22Rv1 (cell line): ENCODE data around the gene TMEM212.
A peak's percentile ranks its signal among the peaks of the same experiment; 100 is the strongest.

Experiments
- H3K27ac ChIP-seq: fragments of 450-650 bp; 2 replicates; pipeline ENCODE4 v1.5.1; 2017
- ZFX ChIP-seq: fragments of 450-650 bp; IDR thresholded peaks from 2 replicates; pipeline ENCODE4 v1.6.1; 2017; ENCODE audit warnings: antibody characterized with exemption, borderline replicate concordance
- TF ChIP-seq, protein P1 (sequence below): fragments of 450-650 bp; IDR thresholded peaks from 2 replicates; pipeline ENCODE4 v1.5.1; 2017; ENCODE audit warnings: mild to moderate bottlenecking

The TMEM212 gene

GRCh38 chr3:171807806-171808205, 35.3 kb upstream of the TMEM212 start:
- no peak overlapping the region for H3K27ac ChIP-seq
- TF ChIP-seq, protein P1, sequence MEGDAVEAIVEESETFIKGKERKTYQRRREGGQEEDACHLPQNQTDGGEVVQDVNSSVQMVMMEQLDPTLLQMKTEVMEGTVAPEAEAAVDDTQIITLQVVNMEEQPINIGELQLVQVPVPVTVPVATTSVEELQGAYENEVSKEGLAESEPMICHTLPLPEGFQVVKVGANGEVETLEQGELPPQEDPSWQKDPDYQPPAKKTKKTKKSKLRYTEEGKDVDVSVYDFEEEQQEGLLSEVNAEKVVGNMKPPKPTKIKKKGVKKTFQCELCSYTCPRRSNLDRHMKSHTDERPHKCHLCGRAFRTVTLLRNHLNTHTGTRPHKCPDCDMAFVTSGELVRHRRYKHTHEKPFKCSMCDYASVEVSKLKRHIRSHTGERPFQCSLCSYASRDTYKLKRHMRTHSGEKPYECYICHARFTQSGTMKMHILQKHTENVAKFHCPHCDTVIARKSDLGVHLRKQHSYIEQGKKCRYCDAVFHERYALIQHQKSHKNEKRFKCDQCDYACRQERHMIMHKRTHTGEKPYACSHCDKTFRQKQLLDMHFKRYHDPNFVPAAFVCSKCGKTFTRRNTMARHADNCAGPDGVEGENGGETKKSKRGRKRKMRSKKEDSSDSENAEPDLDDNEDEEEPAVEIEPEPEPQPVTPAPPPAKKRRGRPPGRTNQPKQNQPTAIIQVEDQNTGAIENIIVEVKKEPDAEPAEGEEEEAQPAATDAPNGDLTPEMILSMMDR, result no peak

DNA sequence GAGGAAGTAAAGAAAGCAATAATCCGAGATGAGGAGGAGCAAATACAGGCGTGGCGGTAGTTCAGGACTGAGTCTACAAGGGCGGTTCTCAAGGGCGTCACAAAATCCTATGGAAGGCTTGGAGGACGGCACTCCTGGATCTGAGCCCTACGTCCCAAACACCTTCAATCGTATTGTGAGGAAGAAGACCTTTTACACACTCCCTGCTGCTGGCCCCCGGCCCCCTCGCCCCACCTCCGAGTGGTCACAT, 33.6 kb upstream of the TMEM212 start:
- peak overlapping the region; percentile 29 for H3K27ac ChIP-seq
- TF ChIP-seq ZFX, result no peak
- TF ChIP-seq, protein P1, result no peak

DNA sequence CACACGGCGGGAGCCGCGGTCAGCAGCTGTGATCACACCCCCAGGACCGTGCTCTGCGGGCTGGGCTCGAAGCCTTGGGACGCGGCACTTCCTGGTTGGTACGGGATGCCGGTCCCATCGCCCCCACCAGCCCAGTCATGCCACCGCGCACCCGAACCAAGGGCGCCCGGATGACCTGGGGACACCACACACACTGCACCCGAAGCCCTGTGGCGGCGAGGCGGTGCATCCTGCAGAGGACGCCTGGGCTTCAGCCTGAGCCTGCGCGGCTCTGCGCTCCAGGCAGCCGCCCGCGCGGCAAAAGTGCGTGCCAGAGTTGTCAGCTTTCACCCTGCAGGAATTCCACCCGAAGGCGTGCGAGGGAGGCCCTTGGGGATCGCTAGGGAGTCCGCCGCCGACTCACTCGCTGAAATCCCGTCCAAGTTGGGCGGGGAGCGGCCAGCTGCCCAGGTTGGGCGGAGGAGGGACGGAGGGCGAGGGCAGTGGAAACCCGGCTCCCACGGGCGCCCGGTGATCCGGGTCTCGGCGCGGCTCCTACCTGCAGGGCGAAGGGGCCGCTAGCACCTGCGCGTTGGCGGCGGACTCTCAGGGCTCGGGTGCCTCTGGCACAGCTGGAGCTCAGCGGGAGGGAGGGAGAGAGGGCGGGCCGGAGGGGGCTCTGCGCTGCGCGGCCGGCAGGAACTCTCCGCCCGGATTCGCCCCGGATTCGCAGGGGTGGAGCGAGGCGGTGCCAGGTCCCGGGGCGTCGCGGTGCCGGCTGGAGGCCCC, 33.1 kb upstream of the TMEM212 start, which contains the start of gene PLD1:
TSS of gene PLD1 (minus strand) at position 623 of the 768 bp plus-strand sequence. CDS start 72,432 bp downstream, outside the sequence.
- peak within 1 kb of the TSS; percentile 29 for H3K27ac ChIP-seq
- TF ChIP-seq, protein P1, result no peak
- no peak for TF ChIP-seq ZFX

DNA sequence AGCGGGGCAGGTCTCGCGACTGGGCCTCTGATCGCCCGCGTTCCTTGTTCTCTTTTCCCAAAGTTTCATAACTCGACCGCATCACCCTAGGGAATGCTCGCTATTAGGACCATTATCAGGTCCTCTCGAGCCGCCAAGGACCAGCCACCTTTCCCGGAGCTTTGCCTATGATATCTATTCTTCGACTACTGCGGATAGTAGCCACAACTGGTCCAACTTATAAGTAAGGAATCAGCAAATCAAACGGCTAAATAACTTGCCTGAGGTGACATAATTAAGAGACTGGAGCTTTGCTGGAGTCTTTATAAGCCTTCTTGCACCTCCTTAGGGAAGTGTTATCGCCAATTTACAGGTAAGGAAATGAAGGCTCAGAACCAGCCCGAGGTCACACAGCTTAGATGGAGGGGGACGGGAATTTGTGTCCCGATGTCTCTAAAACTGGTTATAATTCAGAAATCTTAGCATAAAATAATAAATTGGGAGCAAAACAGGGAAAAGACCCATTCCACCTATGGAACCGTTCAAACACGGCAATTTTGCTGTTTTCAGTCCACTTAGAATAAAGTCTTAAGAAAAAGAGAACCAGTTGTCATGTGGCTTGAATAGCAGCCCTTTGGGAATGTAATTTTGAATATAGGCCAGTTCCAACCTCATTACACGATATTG, 32.4 kb upstream of the TMEM212 start:
- TF ChIP-seq, protein P1, result no peak
- no peak for TF ChIP-seq ZFX
- no peak overlapping the region for H3K27ac ChIP-seq

DNA sequence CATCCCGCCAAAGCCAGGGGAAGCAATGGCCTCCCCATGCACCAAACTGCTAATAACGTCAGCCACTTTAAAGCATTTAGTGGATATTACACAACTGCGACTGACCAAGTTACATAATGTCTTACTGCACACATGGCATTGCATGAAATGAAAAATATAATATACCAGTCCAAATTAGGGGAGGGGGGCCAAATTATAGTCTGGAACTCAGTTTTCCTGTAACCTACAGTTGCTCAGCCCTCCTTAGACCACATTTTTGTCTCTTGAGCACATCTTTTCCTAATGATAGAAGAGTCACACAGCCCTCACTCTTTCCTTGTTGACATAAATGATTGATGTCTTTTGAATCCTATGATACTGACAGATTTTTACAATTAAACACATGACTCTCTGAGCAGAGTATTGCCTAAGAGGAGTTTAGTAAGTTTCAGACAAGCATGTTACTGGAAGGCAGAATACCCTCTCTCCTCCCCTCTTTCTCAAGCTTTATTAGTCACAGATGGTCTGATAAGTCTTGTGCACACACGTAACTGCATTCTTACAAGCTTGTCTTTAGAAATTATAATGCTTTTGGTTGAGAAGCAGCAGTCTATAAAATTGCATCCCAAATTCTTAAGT, 31.7 kb upstream of the TMEM212 start:
- TF ChIP-seq, protein P1, result no peak
- TF ChIP-seq ZFX, result no peak
- H3K27ac ChIP-seq, result no peak overlapping the region

GRCh38 chr3:171811913-171812335, 31.2 kb upstream of the TMEM212 start:
- no peak overlapping the region for H3K27ac ChIP-seq
- no peak for TF ChIP-seq ZFX
- TF ChIP-seq, protein P1, result no peak

GRCh38 chr3:171812811-171813210, 30.3 kb upstream of the TMEM212 start:
- TF ChIP-seq, protein P1, result no peak
- no peak for TF ChIP-seq ZFX
- H3K27ac ChIP-seq, result no peak overlapping the region
